Measurements from ENCODE around the gene ARHGAP4.

The ARHGAP4 gene

GRCh38 chrX:153906126-153906917 is 19.7 kb downstream of the ARHGAP4 start:
- no peak for TF ChIP-seq ZNF274 (IDR thresholded peaks at IDR 0.05; ENCODE audit: low read depth, low read length)
- no peak overlapping the region for H3K4me3 ChIP-seq (ENCODE audit: low read length)

GRCh38 chrX:153905481-153906095 is 20.5 kb downstream of the ARHGAP4 start:
- no peak for TF ChIP-seq ZNF274 (IDR thresholded peaks at IDR 0.05; ENCODE audit: low read depth, low read length)
- H3K4me3 ChIP-seq (ENCODE audit: low read length) = no peak overlapping the region

DNA sequence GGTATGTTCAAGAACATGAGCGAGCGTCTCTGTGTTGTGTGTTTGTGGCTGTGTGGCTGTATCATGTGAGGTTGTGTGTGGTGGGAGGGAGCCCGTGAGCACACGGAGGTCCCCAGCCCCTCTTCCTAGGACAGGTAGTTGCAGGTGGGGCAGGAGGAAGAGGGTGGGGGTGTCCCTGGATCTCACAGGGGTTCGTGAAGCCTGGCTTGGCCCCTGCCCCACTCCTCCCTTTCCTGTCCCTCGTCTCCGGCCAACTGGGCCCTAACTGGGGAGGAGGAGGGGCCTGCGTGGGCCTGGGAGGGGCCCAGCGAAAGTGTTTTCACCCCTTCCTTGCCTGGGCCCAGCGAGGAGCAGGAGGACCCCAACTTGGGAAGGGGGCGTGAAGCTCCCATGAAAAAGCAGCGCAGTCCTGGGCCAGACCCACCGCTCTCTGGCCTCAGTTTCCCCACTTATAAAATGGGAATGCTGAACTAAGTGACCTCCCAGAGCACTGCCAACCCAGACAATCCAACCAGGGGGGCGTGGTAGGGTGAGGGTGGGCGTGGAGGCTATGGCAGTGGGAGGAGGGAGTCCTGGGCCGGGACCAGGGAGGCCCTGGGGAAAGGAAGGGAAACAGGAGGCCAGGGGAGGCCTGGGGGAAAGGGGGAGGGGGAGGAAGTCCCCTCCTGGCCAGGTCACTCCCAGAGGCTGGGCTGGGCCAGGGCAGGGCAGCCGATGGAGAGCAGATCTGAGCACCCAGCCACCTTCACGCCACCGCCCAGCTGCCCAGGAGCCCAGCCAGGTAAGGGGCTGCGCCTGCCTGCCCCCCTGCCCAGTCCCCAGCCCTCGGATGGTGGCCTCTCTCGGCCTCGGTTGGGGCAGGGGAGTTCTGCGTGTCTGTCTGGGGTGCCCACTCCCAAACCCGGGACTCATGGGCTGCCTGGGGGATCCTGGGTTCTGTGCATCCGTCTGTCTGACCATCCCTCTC is 21.8 kb downstream of the ARHGAP4 start, which contains the start of gene AVPR2:
AVPR2 (plus strand) TSS at position 683 of the 967 bp plus-strand sequence. CDS start 473 bp downstream, outside the sequence.
- no peak within 1 kb of the TSS for H3K4me3 ChIP-seq (ENCODE audit: low read length)
- TF ChIP-seq ZNF274 (IDR thresholded peaks at IDR 0.05; ENCODE audit: low read depth, low read length) = no peak

DNA sequence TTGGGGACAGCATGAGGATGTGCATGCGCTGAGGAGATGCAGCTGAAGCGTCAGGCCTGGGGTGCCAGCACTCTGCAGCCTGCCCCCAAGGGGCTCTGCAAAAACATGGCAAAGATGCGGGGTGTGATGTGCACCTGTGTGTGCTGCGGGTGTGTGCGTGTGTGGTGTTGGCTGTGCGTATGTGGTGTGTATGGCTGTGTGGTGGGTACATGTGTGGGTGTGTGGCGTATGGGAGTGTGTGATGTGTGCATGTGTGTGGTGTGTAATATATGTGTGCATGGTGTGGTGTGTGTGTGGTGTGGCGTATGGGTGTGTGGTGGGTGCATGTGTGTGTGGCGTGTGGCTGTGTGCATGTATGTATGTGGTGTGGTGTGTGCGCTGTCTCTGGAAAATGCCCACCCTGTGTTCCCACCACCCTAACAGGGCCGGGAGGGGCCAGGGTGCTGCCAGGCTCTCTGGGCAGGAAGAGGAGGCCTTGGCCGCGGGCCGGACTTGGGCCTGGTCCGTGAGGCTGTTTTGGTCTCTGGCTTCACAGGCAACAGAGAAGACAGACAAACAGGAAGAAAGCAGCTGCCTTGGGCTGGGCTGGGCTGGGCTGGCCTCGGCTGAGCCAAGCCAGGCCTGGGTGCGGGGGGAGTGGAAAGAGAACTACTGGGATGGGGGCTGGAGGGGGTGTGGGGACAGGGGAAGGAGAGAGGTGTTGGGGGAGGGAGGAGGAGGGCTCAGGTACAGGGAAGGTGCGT is 22.7 kb downstream of the ARHGAP4 start:
- H3K4me3 ChIP-seq (ENCODE audit: low read length) = no peak overlapping the region
- no peak for TF ChIP-seq ZNF274 (IDR thresholded peaks at IDR 0.05; ENCODE audit: low read depth, low read length)

- no peak for TF ChIP-seq ZNF274 (IDR thresholded peaks at IDR 0.05; ENCODE audit: low read depth, low read length)
- H3K4me3 ChIP-seq (ENCODE audit: low read length) = no peak overlapping the region
Observed at GRCh38 chrX:153902385-153902784, 23.7 kb downstream of the ARHGAP4 start.

- TF ChIP-seq ZNF274 (IDR thresholded peaks at IDR 0.05; ENCODE audit: low read depth, low read length) = no peak
- H3K4me3 ChIP-seq (ENCODE audit: low read length) = no peak overlapping the region
Observed at GRCh38 chrX:153901753-153902140, 24.3 kb downstream of the ARHGAP4 start.

DNA sequence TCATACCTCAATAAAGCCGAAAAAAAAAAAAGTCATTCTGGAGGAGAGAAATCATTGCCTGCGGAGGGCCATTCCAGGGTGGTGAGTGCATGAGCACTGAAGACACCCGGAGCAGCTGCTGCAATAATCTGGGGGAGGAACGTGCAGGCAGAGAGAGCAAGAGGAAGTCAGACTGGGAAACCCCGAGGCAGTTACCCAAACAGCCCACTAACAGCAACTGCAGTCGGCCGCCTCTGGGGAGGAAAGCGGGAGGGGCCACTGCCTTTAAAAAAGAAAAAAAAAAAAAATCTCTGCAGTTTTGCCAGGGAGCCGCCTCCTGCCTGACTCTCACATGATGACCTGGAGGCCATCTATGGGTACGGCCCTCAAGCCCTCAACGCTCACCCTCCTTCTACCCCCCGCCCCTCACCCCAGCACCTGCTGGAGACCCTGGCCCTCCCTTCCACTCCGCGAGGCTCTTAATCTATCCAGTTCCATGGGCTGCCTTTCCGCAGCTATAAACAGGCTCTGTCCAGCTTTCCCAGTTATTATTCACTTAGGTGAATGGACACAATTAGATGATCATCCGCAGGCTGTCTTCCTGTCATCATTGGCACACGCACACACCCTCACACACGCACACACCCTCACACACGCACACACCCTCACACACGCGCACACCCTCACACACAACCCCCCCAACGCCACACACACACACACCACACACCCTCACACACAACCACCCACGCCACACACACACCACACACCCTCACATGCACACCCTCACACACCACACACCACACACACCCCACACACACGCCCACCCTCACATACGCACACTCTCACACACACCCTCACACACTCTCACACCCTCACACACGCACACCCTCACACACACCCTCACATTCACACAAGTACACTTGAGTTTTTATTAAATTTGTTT is 25.0 kb downstream of the ARHGAP4 start:
- H3K4me3 ChIP-seq (ENCODE audit: low read length) = no peak overlapping the region
- TF ChIP-seq ZNF274 (IDR thresholded peaks at IDR 0.05; ENCODE audit: low read depth, low read length) = no peak

- H3K4me3 ChIP-seq (ENCODE audit: low read length) = no peak overlapping the region
- no peak for TF ChIP-seq ZNF274 (IDR thresholded peaks at IDR 0.05; ENCODE audit: low read depth, low read length)
Observed at GRCh38 chrX:153897899-153898298, 28.2 kb downstream of the ARHGAP4 start.

GRCh38 chrX:153889123-153889522 is 36.9 kb downstream of the ARHGAP4 start:
- TF ChIP-seq ZNF274 (IDR thresholded peaks at IDR 0.05; ENCODE audit: low read depth, low read length) = no peak

GRCh38 chrX:153888344-153888743 is 37.7 kb downstream of the ARHGAP4 start:
- TF ChIP-seq ZNF274 (IDR thresholded peaks at IDR 0.05; ENCODE audit: low read depth, low read length) = no peak

More at GRCh38 chrX:153889123-153889522, 36.9 kb downstream of the ARHGAP4 start:
- no peak overlapping the region for H3K4me3 ChIP-seq (ENCODE audit: low read length)

GRCh38 chrX:153887385-153887784 is 38.7 kb downstream of the ARHGAP4 start:
- no peak overlapping the region for H3K4me3 ChIP-seq (ENCODE audit: low read length)
- TF ChIP-seq ZNF274 (IDR thresholded peaks at IDR 0.05; ENCODE audit: low read depth, low read length) = no peak

More at GRCh38 chrX:153888344-153888743, 37.7 kb downstream of the ARHGAP4 start:
- no peak overlapping the region for H3K4me3 ChIP-seq (ENCODE audit: low read length)

DNA sequence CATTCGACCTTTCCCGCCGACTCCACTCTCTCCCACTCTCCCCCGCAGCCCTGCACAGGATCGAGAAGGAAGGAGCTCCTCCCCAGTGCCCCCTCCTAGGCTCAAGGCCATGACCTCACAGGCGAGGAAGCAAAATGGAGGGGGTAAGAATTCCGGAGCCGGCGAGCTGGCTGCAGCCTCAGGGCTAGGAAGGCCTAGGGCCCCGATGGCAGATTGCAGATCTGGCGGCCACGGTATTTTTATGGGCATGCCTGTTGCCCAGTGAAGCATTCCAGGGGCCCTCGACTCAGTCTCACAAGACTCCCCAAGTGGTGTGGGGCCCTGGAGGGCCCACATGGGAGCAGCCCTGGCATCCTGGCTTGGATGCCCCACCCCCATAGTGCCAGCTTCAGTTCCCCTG is 39.1 kb downstream of the ARHGAP4 start:
- no peak for TF ChIP-seq ZNF274 (IDR thresholded peaks at IDR 0.05; ENCODE audit: low read depth, low read length)
- H3K4me3 ChIP-seq (ENCODE audit: low read length) = no peak overlapping the region
